ENCODE measurements around the gene MAP1LC3B2. TPM values are rescaled to one million over a fixed set of nuclear protein-coding genes. Genes with fewer than 3 reads are reported as not detected.

The MAP1LC3B2 gene
- total RNA-seq, 2 experiments from 2014 or later: 0.54 to 1.7 TPM

- H3K27me3 Mint-ChIP-seq: peaks cover 5% of the 10 kb centered on the region
- DNase-seq: no peak
- no peaks in the 10 kb centered on the region for H3K9me3 Mint-ChIP-seq (ENCODE audit: low read depth)
- no peak for ATAC-seq
- no peak overlapping the region for H3K27ac Mint-ChIP-seq
- H3K4me3 Mint-ChIP-seq: no peak overlapping the region
- H3K36me3 Mint-ChIP-seq: no peaks in the 10 kb centered on the region
- CTCF ChIA-PET: no interaction called here
- peaks cover 23% of the 10 kb centered on the region for H3K4me1 Mint-ChIP-seq
These were observed 36.5 kb downstream of the MAP1LC3B2 start for GRCh38 chr12:116595672-116596071.

- H3K9me3 Mint-ChIP-seq (ENCODE audit: low read depth): no peaks in the 10 kb centered on the region
- peaks cover 5% of the 10 kb centered on the region for H3K27me3 Mint-ChIP-seq
- H3K4me1 Mint-ChIP-seq: peaks cover 28% of the 10 kb centered on the region
- CTCF ChIA-PET: no interaction called here
- DNase-seq: no peak
- H3K27ac Mint-ChIP-seq: no peak overlapping the region
- ATAC-seq: no peak
- no peak overlapping the region for H3K4me3 Mint-ChIP-seq
- H3K36me3 Mint-ChIP-seq: no peaks in the 10 kb centered on the region
These were observed 38.7 kb downstream of the MAP1LC3B2 start for GRCh38 chr12:116597886-116598285.

GRCh38 chr12:116598311-116599284 lies 39.4 kb downstream of the MAP1LC3B2 start:
- no peak for ATAC-seq
- Mint-ChIP-seq H3K27me3 (peaks cover 5% of the 10 kb centered on the region), H3K4me1 (peaks cover 28% of the 10 kb centered on the region), H3K27ac (no peak overlapping the region), H3K9me3 (ENCODE audit: low read depth) (no peaks in the 10 kb centered on the region), H3K4me3 (no peak overlapping the region), H3K36me3 (no peaks in the 10 kb centered on the region)
- DNase-seq: no peak
- CTCF ChIA-PET: interaction anchor here (0.6 to 4.1 kb wide), 6 partner anchors 11 to 321 kb away, joined by 3 to 26 read pairs (median 5); partner anchors contain the start of genes MAP1LC3B2 and MED13L

- DNase-seq (peak; percentile 69), ATAC-seq (peak; percentile 74)
- CTCF ChIA-PET: interaction anchor here (0.9 to 4.1 kb wide), 13 partner anchors 11 to 458 kb away, joined by 3 to 26 read pairs (median 5); partner anchors contain the start of genes MAP1LC3B2 and MED13L
- Mint-ChIP-seq H3K9me3 (ENCODE audit: low read depth) (no peaks in the 10 kb centered on the region), H3K27ac (no peak overlapping the region), H3K27me3 (peaks cover 5% of the 10 kb centered on the region), H3K4me1 (peaks cover 21% of the 10 kb centered on the region), H3K4me3 (no peak overlapping the region), H3K36me3 (no peaks in the 10 kb centered on the region)
These were observed 40.3 kb downstream of the MAP1LC3B2 start for GRCh38 chr12:116599285-116600136.

GRCh38 chr12:116600959-116601918 lies 42.1 kb downstream of the MAP1LC3B2 start:
- Mint-ChIP-seq H3K4me1 (peaks cover 19% of the 10 kb centered on the region), H3K4me3 (no peak overlapping the region), H3K27ac (no peak overlapping the region), H3K27me3 (peaks cover 16% of the 10 kb centered on the region), H3K36me3 (no peaks in the 10 kb centered on the region), H3K9me3 (ENCODE audit: low read depth) (no peaks in the 10 kb centered on the region)
- DNase-seq (no peak), ATAC-seq (peak; percentile 42)
- CTCF ChIA-PET: interaction anchor here (1.1 to 4.1 kb wide), 8 partner anchors 9 to 365 kb away, joined by 3 to 26 read pairs (median 4); partner anchors contain the start of gene MAP1LC3B2

- CTCF ChIA-PET: interaction anchor here (0.6 to 4.1 kb wide), 8 partner anchors 12 to 461 kb away, joined by 3 to 26 read pairs (median 4); partner anchors contain the start of gene MAP1LC3B2
- no peaks in the 10 kb centered on the region for H3K9me3 Mint-ChIP-seq (ENCODE audit: low read depth)
- no peak overlapping the region for H3K27ac Mint-ChIP-seq
- DNase-seq: no peak
- no peak for ATAC-seq
- peaks cover 18% of the 10 kb centered on the region for H3K27me3 Mint-ChIP-seq
- no peak overlapping the region for H3K4me3 Mint-ChIP-seq
- H3K36me3 Mint-ChIP-seq: no peaks in the 10 kb centered on the region
- peaks cover 19% of the 10 kb centered on the region for H3K4me1 Mint-ChIP-seq
These were observed 43.0 kb downstream of the MAP1LC3B2 start for GRCh38 chr12:116601933-116602810.

GRCh38 chr12:116603546-116604177 lies 44.5 kb downstream of the MAP1LC3B2 start:
- H3K27ac Mint-ChIP-seq: no peak overlapping the region

GRCh38 chr12:116604178-116604895 lies 45.2 kb downstream of the MAP1LC3B2 start:
- Mint-ChIP-seq H3K9me3 (ENCODE audit: low read depth) (no peaks in the 10 kb centered on the region), H3K4me1 (peaks cover 19% of the 10 kb centered on the region), H3K36me3 (no peaks in the 10 kb centered on the region), H3K4me3 (no peak overlapping the region), H3K27ac (no peak overlapping the region), H3K27me3 (peaks cover 13% of the 10 kb centered on the region)
- ATAC-seq (no peak), DNase-seq (no peak)
- CTCF ChIA-PET: no interaction called here

More at GRCh38 chr12:116603546-116604177, 44.5 kb downstream of the MAP1LC3B2 start:
- CTCF ChIA-PET: no interaction called here
- Mint-ChIP-seq H3K4me3 (no peak overlapping the region), H3K36me3 (no peaks in the 10 kb centered on the region), H3K4me1 (peaks cover 19% of the 10 kb centered on the region), H3K27me3 (peaks cover 14% of the 10 kb centered on the region), H3K9me3 (ENCODE audit: low read depth) (no peaks in the 10 kb centered on the region)
- ATAC-seq (no peak), DNase-seq (no peak)

- H3K36me3 Mint-ChIP-seq: no peaks in the 10 kb centered on the region
- CTCF ChIA-PET: no interaction called here
These were observed 45.9 kb downstream of the MAP1LC3B2 start for GRCh38 chr12:116604951-116605641.

GRCh38 chr12:116606397-116606796 lies 47.2 kb downstream of the MAP1LC3B2 start:
- Mint-ChIP-seq H3K36me3 (no peaks in the 10 kb centered on the region), H3K4me1 (peaks cover 22% of the 10 kb centered on the region), H3K4me3 (no peak overlapping the region), H3K9me3 (ENCODE audit: low read depth) (no peaks in the 10 kb centered on the region), H3K27me3 (peaks cover 13% of the 10 kb centered on the region), H3K27ac (no peak overlapping the region)
- DNase-seq (no peak), ATAC-seq (no peak)
- CTCF ChIA-PET: interaction anchor here (0.6 kb wide), 1 partner anchor 139 kb away, joined by 3 read pairs; no protein-coding TSS in a partner anchor

More at GRCh38 chr12:116604951-116605641, 45.9 kb downstream of the MAP1LC3B2 start:
- ATAC-seq (no peak), DNase-seq (no peak)
- H3K27me3 Mint-ChIP-seq: peaks cover 13% of the 10 kb centered on the region
- H3K27ac Mint-ChIP-seq: no peak overlapping the region
- H3K4me3 Mint-ChIP-seq: no peak overlapping the region
- peaks cover 16% of the 10 kb centered on the region for H3K4me1 Mint-ChIP-seq
- H3K9me3 Mint-ChIP-seq (ENCODE audit: low read depth): no peaks in the 10 kb centered on the region

Data from activated CD8-positive, alpha-beta memory T cell treated with anti-CD3 and anti-CD28 coated beads, Interleukin-2, amount 10 ng/mL, durations not matched to agents 7 days and 5 days (primary cell).